Fibroblast of the aortic adventitia (primary cell): ENCODE data around the gene ADAMTS3. TPM values are rescaled to one million over a fixed set of nuclear protein-coding genes. Genes with fewer than 3 reads are reported as not detected.
A peak's percentile ranks its signal among the peaks of the same experiment; 100 is the strongest.

ENCODE experiments used
- DNase-seq: peaks from one replicate; pipeline ENCODE4 v3.0.0-alpha.2; 2010; ENCODE audit warnings: low read depth
- H3K4me3 ChIP-seq: 2 replicates; pipeline ENCODE4 v1.5.1; 2011; ENCODE audit warnings: low read depth, mild to moderate bottlenecking, control low read depth, low read length, moderate library complexity
- CTCF ChIP-seq: IDR thresholded peaks from 2 replicates; pipeline ENCODE4 v1.5.1; 2011; ENCODE audit warnings: mild to moderate bottlenecking, low read length, control low read depth, inconsistent platforms; ENCODE audit not compliant: insufficient read depth
- total RNA-seq: library from RNA; depleted of rRNA; stranded (reverse); fragments of >200 nt; gene quantifications from 2 replicates; pipeline ENCODE4 v1.2.3, GENCODE V29; 2012; ENCODE audit warnings: low replicate concordance

ADAMTS3 gene
- total RNA-seq, 1 donor = 20.3 TPM

- no peak overlapping the region for H3K4me3 ChIP-seq
- no peak for DNase-seq
- no peak for TF ChIP-seq CTCF
These were observed 185.6 kb downstream of the ADAMTS3 start for GRCh38 chr4:72383439-72383838.

GRCh38 chr4:72378901-72379300 is 190.1 kb downstream of the ADAMTS3 start:
- no peak for TF ChIP-seq CTCF

GRCh38 chr4:72377491-72378194 is 191.4 kb downstream of the ADAMTS3 start:
- DNase-seq = peak; percentile 83
- H3K4me3 ChIP-seq = no peak overlapping the region
- no peak for TF ChIP-seq CTCF

More at GRCh38 chr4:72378901-72379300, 190.1 kb downstream of the ADAMTS3 start:
- H3K4me3 ChIP-seq = no peak overlapping the region
- DNase-seq = no peak

GRCh38 chr4:72376901-72377300 is 192.1 kb downstream of the ADAMTS3 start:
- no peak for DNase-seq
- H3K4me3 ChIP-seq = no peak overlapping the region
- no peak for TF ChIP-seq CTCF

GRCh38 chr4:72375073-72375736 is 193.8 kb downstream of the ADAMTS3 start:
- H3K4me3 ChIP-seq = no peak overlapping the region
- DNase-seq = peak; percentile 69
- no peak for TF ChIP-seq CTCF

GRCh38 chr4:72374159-72374558 is 194.9 kb downstream of the ADAMTS3 start:
- DNase-seq = peak; percentile 30
- no peak for TF ChIP-seq CTCF
- no peak overlapping the region for H3K4me3 ChIP-seq
